GM12872 (cell line): ENCODE data around the gene CASS4.

Experiments
- TF ChIP-seq, protein P1 (sequence below): IDR thresholded peaks from 3 replicates; pipeline ENCODE4 v1.5.1; 2011; ENCODE audit warnings: low read depth, mild to moderate bottlenecking, low read length, moderate library complexity; ENCODE audit not compliant: insufficient read depth

The CASS4 gene

DNA sequence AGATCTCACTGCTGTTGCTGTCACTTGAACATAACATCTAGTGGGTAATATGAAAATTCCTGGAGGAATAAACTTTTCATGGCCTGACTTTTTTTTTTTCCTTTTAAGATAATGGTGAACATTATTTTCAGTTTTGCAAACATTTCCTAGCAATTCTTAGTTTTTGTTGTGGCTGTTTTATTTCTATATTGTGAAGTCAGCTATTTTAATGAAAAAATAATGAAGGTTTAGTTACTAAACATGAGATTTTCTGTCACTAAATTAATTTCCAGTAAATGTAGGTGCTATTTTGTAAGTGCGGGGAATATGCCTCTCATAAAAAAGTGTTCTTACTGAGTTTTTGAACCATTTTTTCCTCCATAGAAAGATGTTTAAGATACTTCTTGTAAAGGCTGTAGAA is 89.1 kb downstream of the CASS4 start:
- TF ChIP-seq, protein P1, sequence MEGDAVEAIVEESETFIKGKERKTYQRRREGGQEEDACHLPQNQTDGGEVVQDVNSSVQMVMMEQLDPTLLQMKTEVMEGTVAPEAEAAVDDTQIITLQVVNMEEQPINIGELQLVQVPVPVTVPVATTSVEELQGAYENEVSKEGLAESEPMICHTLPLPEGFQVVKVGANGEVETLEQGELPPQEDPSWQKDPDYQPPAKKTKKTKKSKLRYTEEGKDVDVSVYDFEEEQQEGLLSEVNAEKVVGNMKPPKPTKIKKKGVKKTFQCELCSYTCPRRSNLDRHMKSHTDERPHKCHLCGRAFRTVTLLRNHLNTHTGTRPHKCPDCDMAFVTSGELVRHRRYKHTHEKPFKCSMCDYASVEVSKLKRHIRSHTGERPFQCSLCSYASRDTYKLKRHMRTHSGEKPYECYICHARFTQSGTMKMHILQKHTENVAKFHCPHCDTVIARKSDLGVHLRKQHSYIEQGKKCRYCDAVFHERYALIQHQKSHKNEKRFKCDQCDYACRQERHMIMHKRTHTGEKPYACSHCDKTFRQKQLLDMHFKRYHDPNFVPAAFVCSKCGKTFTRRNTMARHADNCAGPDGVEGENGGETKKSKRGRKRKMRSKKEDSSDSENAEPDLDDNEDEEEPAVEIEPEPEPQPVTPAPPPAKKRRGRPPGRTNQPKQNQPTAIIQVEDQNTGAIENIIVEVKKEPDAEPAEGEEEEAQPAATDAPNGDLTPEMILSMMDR = no peak

DNA sequence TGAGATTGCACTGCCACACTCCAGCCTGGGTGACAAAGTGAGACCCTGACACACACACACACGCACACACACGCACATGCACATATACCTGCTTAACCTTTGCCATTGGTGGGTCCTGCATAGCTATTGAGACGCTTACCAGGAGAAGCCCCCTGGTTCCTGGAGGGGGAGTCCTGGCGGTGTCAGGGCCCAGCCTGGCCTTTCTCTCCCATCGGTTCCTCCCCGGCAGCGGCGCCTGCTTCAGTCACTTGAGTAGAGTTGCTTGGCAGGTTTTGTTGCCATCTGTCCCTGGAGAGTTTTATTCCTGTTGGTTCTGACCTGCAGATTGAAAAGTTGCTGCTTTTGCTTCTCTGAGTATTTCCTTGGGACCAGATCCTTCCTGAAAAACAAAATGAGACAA is 91.9 kb downstream of the CASS4 start:
- TF ChIP-seq, protein P1 = no peak

DNA sequence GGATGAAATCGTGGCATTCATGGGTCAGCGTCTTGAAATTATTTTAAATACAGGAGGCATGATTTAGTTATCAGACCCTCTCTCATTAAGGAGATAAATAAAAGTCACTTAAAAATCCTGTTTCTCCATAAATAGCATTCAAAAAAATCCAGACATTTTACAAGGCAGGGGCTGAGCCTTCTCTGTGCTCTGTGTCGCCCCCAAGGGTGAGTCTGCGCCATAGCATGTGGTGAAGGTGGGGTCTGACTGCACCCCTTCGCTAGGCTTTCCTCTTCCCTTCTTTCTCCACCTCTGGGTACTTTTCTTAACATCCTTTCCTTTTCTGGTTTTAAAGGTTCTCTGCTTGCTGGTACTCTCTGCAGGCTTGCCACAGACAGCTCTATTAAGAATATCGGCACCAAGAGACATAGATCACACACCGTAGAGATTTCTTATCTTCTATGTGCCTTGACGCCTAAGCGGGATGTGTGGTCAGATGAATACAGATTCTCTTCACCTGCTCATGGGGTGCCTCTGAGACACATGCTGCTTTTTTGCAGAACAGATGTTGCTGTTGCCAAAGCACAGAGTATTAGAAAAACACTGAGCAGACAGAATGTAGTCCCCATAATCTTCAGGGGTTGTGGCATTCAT is 92.4 kb downstream of the CASS4 start:
- TF ChIP-seq, protein P1 = peak; percentile 60

DNA sequence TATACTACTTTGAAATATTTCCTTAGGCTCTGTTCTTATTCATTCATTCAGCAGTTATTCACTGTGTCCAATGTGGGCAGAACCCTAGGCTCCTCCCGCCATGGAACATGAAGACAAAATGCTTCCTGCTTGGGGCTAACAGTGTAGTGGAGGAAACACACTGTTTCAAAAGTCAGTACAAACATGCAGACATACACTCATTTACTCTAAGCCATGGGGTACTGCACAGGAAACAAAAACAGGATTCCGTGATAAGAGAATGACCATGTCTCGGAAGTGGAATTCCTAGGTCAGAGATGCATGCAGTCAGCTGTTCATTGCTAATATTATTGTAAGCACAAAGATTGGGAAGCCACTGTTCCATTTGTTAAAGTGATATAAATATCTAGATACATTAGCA is 94.0 kb downstream of the CASS4 start:
- TF ChIP-seq, protein P1 = no peak
